Breast epithelium (tissue), 4 donors: Measurements from ENCODE around the gene RBCK1. TPM values are rescaled to one million over a fixed set of nuclear protein-coding genes. Genes with fewer than 3 reads are reported as not detected.

Experiments
- DNase-seq, 2 donors: peaks; one replicate each; pipeline ENCODE4 v3.0.0-alpha.2; 2019; ENCODE audit warnings: low spot score in 2 of 2
- H3K27ac ChIP-seq, 2 donors: fragments of 200-600 bp; sonication (generic) in 1 of 2; one replicate each; pipeline ENCODE4 v1.5.1; 2016 to 2019; ENCODE audit warnings: mild to moderate bottlenecking in 1 of 2
- H3K27me3 ChIP-seq, 2 donors: fragments of 200-600 bp; sonication (generic) in 1 of 2; one replicate each; pipeline versions ENCODE4 v1.5.1 to v1.6.0; 2017 to 2019; ENCODE audit warnings: control low read depth in 1 of 2, mild to moderate bottlenecking in 1 of 2
- H3K36me3 ChIP-seq: fragments of 200-600 bp; one replicate; pipeline ENCODE4 v1.5.1; 2019
- H3K4me1 ChIP-seq, 2 donors: fragments of 200-600 bp; sonication (generic); one replicate each; pipeline ENCODE4 v1.5.1; 2016 to 2019; ENCODE audit warnings: control low read depth in 1 of 2
- H3K4me3 ChIP-seq, 3 donors: fragments of 200-600 bp; sonication (generic); 1 replicate in 2 of 3; 2 replicates in 1 of 3; pipeline ENCODE4 v1.5.1; 2016 to 2019; ENCODE audit warnings: mild to moderate bottlenecking in 3 of 3, moderate library complexity in 2 of 3
- H3K9me3 ChIP-seq, 2 donors: fragments of 200-600 bp; sonication (generic) in 1 of 2; one replicate each; pipeline ENCODE4 v1.5.1; 2016 to 2019; ENCODE audit warnings: control low read depth in 1 of 2
- CTCF ChIP-seq, 3 donors: fragments of 450-650 bp; IDR thresholded peaks; one replicate each; pipeline ENCODE4 v1.5.1; 2016 to 2017; ENCODE audit warnings: antibody characterized with exemption in 3 of 3, mild to moderate bottlenecking in 3 of 3, moderate library complexity in 3 of 3
- POLR2A ChIP-seq: fragments of 450-650 bp; IDR thresholded peaks from one replicate; pipeline ENCODE4 v1.6.1; 2016; ENCODE audit warnings: antibody characterized with exemption, mild to moderate bottlenecking, moderate library complexity
- POLR2AphosphoS5 ChIP-seq, 3 donors: sonication (generic); formaldehyde crosslinking; IDR thresholded peaks; one replicate each; pipeline ENCODE4 v1.6.1; 2017; ENCODE audit warnings: antibody characterized with exemption in 3 of 3
- intact Hi-C: fragments of 100-400 bp; cut with DNase I; formaldehyde crosslinking; loops from one replicate; pipeline ENCODE4 v1.15.1; 2023; ENCODE audit warnings: low total_unique reads
- total RNA-seq, 3 donors: library from RNA; depleted of rRNA; stranded (reverse); fragments of >200 nt; gene quantifications; one replicate each; pipeline ENCODE4 v1.1.0, GENCODE V29; 2016

The RBCK1 gene
- total RNA-seq, 3 donors from 2014 or later = 61.3 to 69.5 (median 66.2) TPM

- Histone ChIP-seq H3K9me3 (no peaks in the 10 kb centered on the region), H3K4me1 (no peaks in the 10 kb centered on the region), H3K27ac (no peak overlapping the region), H3K4me3 (no peak overlapping the region), H3K27me3 (no peaks in the 10 kb centered on the region), H3K36me3 (no peaks in the 10 kb centered on the region)
- TF ChIP-seq POLR2A = no peak
- TF ChIP-seq CTCF (IDR thresholded peaks at IDR 0.05) = no peak
- no peak for TF ChIP-seq POLR2AphosphoS5 (IDR thresholded peaks at IDR 0.05)
- no peak for DNase-seq
- intact Hi-C loops = no loop called here
These were observed 13.7 kb downstream of the RBCK1 start for GRCh38 chr20:421685-422250.

- Histone ChIP-seq H3K9me3 (no peaks in the 10 kb centered on the region), H3K4me1 (no peaks in the 10 kb centered on the region), H3K4me3 (no peak overlapping the region), H3K36me3 (no peaks in the 10 kb centered on the region), H3K27ac (no peak overlapping the region), H3K27me3 (no peaks in the 10 kb centered on the region)
- no peak for DNase-seq
- intact Hi-C loops = no loop called here
- TF ChIP-seq POLR2A (no peak), CTCF (IDR thresholded peaks at IDR 0.05) (no peak), POLR2AphosphoS5 (IDR thresholded peaks at IDR 0.05) (no peak)
These were observed 18.5 kb downstream of the RBCK1 start for GRCh38 chr20:426566-426965.

GRCh38 chr20:427401-427800 lies 19.3 kb downstream of the RBCK1 start:
- H3K27me3 ChIP-seq = no peaks in the 10 kb centered on the region
- no peak for TF ChIP-seq POLR2AphosphoS5 (IDR thresholded peaks at IDR 0.05)
- TF ChIP-seq CTCF (IDR thresholded peaks at IDR 0.05) = no peak
- TF ChIP-seq POLR2A = no peak
- no peaks in the 10 kb centered on the region for H3K9me3 ChIP-seq
- H3K36me3 ChIP-seq = no peaks in the 10 kb centered on the region
- no peak overlapping the region for H3K4me3 ChIP-seq
- no peak overlapping the region for H3K27ac ChIP-seq
- no peak for DNase-seq
- intact Hi-C loops = no loop called here
- no peaks in the 10 kb centered on the region for H3K4me1 ChIP-seq

- TF ChIP-seq POLR2A (no peak), POLR2AphosphoS5 (IDR thresholded peaks at IDR 0.05) (no peak), CTCF (IDR thresholded peaks at IDR 0.05) (no peak)
- H3K36me3 ChIP-seq = no peaks in the 10 kb centered on the region
- no peaks in the 10 kb centered on the region for H3K9me3 ChIP-seq
- no peaks in the 10 kb centered on the region for H3K4me1 ChIP-seq
- intact Hi-C loops = loop anchor here (1.0 kb wide), 1 partner anchor 44 kb away; no protein-coding TSS in a partner anchor
- no peak overlapping the region for H3K27ac ChIP-seq
- no peak for DNase-seq
- H3K27me3 ChIP-seq = no peaks in the 10 kb centered on the region
- H3K4me3 ChIP-seq = no peak overlapping the region
These were observed 20.0 kb downstream of the RBCK1 start for GRCh38 chr20:427849-428657.

- no peaks in the 10 kb centered on the region for H3K27me3 ChIP-seq
- H3K36me3 ChIP-seq = no peaks in the 10 kb centered on the region
- H3K4me1 ChIP-seq = no peaks in the 10 kb centered on the region
- H3K9me3 ChIP-seq = no peaks in the 10 kb centered on the region
- H3K27ac ChIP-seq = no peak overlapping the region
- intact Hi-C loops = loop anchor here (1.0 kb wide), 1 partner anchor 44 kb away; no protein-coding TSS in a partner anchor
- no peak for DNase-seq
- no peak overlapping the region for H3K4me3 ChIP-seq
- no peak for TF ChIP-seq CTCF (IDR thresholded peaks at IDR 0.05)
- no peak for TF ChIP-seq POLR2A
- no peak for TF ChIP-seq POLR2AphosphoS5 (IDR thresholded peaks at IDR 0.05)
These were observed 20.6 kb downstream of the RBCK1 start for GRCh38 chr20:428658-429200.
